RPMI8226 (cell line): Measurements from ENCODE around the gene NFIA.

ENCODE experiments used
- DNase-seq: peaks from one replicate; pipeline ENCODE4 v3.0.0-alpha.2; 2015

Gene NFIA

GRCh38 chr1:61386323-61386722 lies 304.0 kb downstream of the NFIA start:
- no peak for DNase-seq

- no peak for DNase-seq
These were observed 304.4 kb downstream of the NFIA start for GRCh38 chr1:61386770-61387169.

GRCh38 chr1:61387829-61388228 lies 305.5 kb downstream of the NFIA start:
- no peak for DNase-seq

GRCh38 chr1:61388566-61388965 lies 306.2 kb downstream of the NFIA start:
- no peak for DNase-seq

- no peak for DNase-seq
These were observed 307.0 kb downstream of the NFIA start for GRCh38 chr1:61389194-61389925.

- DNase-seq: no peak
These were observed 307.8 kb downstream of the NFIA start for GRCh38 chr1:61389926-61390845.

GRCh38 chr1:61391730-61392129 lies 309.4 kb downstream of the NFIA start:
- no peak for DNase-seq

- no peak for DNase-seq
These were observed 310.3 kb downstream of the NFIA start for GRCh38 chr1:61392409-61393242.

- no peak for DNase-seq
These were observed 311.2 kb downstream of the NFIA start for GRCh38 chr1:61393575-61393974.

GRCh38 chr1:61395146-61395800 lies 312.9 kb downstream of the NFIA start:
- DNase-seq: no peak

GRCh38 chr1:61397495-61397894 lies 315.1 kb downstream of the NFIA start:
- DNase-seq: no peak

GRCh38 chr1:61397935-61398334 lies 315.6 kb downstream of the NFIA start:
- DNase-seq: no peak

- DNase-seq: no peak
These were observed 316.8 kb downstream of the NFIA start for GRCh38 chr1:61399199-61399598.

GRCh38 chr1:61400131-61400770 lies 317.9 kb downstream of the NFIA start:
- no peak for DNase-seq

GRCh38 chr1:61400997-61401396 lies 318.6 kb downstream of the NFIA start:
- DNase-seq: no peak

GRCh38 chr1:61403679-61404596 lies 321.6 kb downstream of the NFIA start:
- no peak for DNase-seq

GRCh38 chr1:61404597-61405376 lies 322.4 kb downstream of the NFIA start:
- DNase-seq: no peak

GRCh38 chr1:61406467-61406866 lies 324.1 kb downstream of the NFIA start:
- no peak for DNase-seq

GRCh38 chr1:61412601-61413000 lies 330.2 kb downstream of the NFIA start:
- DNase-seq: no peak

- no peak for DNase-seq
These were observed 336.8 kb downstream of the NFIA start for GRCh38 chr1:61419196-61419595.
